Vagina (tissue), 2 donors: ENCODE measurements around the gene FCMR.

Experiments
- POLR2A ChIP-seq, 2 donors: fragments of 450-650 bp; IDR thresholded peaks; one replicate each; pipeline ENCODE4 v1.6.1; 2017; ENCODE audit warnings: antibody characterized with exemption in 2 of 2, mild to moderate bottlenecking in 2 of 2, moderate library complexity in 2 of 2
- POLR2AphosphoS5 ChIP-seq, 2 donors: sonication (generic); formaldehyde crosslinking; IDR thresholded peaks; one replicate each; pipeline ENCODE4 v1.9.0; 2017; ENCODE audit warnings: antibody characterized with exemption in 2 of 2, mild to moderate bottlenecking in 2 of 2, low read depth in 1 of 2; ENCODE audit not compliant: insufficient read depth in 1 of 2
- TF ChIP-seq, protein P1 (sequence below), 3 experiments: fragments of 450-650 bp in 2 of 3; fragments of 200-600 bp in 1 of 3; sonication (generic) in 1 of 3; IDR thresholded peaks; one replicate each; pipeline ENCODE4 v1.5.1; 2017 to 2019; ENCODE audit warnings: antibody characterized with exemption in 3 of 3, mild to moderate bottlenecking in 2 of 3, moderate library complexity in 2 of 3

DNA sequence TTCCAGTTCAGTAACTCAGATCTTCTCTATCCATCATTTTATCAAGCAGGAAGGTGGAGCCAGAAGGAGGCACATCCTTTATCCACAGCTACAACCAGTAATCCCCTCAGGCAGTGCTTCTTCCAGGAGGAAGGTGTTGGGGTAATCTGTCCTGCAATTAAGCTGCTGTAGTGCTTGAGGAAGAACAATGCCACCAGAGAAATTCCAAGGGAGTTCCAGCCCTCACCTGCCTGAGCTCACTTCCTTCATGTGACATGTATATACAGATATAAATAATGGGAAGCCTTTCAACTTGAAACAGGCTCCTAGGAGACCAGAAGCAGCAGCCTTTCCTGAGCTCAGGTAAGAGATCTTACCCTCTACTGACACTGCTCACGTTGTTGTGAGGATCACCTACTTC, 58.5 kb downstream of the FCMR start:
- TF ChIP-seq, protein P1, sequence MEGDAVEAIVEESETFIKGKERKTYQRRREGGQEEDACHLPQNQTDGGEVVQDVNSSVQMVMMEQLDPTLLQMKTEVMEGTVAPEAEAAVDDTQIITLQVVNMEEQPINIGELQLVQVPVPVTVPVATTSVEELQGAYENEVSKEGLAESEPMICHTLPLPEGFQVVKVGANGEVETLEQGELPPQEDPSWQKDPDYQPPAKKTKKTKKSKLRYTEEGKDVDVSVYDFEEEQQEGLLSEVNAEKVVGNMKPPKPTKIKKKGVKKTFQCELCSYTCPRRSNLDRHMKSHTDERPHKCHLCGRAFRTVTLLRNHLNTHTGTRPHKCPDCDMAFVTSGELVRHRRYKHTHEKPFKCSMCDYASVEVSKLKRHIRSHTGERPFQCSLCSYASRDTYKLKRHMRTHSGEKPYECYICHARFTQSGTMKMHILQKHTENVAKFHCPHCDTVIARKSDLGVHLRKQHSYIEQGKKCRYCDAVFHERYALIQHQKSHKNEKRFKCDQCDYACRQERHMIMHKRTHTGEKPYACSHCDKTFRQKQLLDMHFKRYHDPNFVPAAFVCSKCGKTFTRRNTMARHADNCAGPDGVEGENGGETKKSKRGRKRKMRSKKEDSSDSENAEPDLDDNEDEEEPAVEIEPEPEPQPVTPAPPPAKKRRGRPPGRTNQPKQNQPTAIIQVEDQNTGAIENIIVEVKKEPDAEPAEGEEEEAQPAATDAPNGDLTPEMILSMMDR (IDR thresholded peaks at IDR 0.05): no peak
- no peak for TF ChIP-seq POLR2A (IDR thresholded peaks at IDR 0.05)
- no peak for TF ChIP-seq POLR2AphosphoS5 (IDR thresholded peaks at IDR 0.05; ENCODE audit: insufficient read depth in 1 of 2, low read depth in 1 of 2)
